UCSD-AML1 (cell line): ENCODE results near the gene FXN.
"Not testable (repeated sequence)": the region's sequence is repeated elsewhere in the genome, so short reads cannot be mapped to it uniquely, and the experiment has no call there.

Experiments used
- DNase-seq: peaks from one replicate; lab custom pipeline; 2025; ENCODE audit not compliant: unreplicated experiment; lab: John Stamatoyannopoulos, UW

The FXN gene

GRCh38 chr9:69065660-69066059 lies 30.1 kb downstream of the FXN start:
- DNase-seq, result no peak

GRCh38 chr9:69066955-69067354 lies 31.4 kb downstream of the FXN start:
- DNase-seq, result peak; percentile 94

GRCh38 chr9:69070201-69070600 lies 34.6 kb downstream of the FXN start:
- DNase-seq, result no peak

GRCh38 chr9:69071059-69071458 lies 35.5 kb downstream of the FXN start:
- DNase-seq, result no peak

- no peak for DNase-seq
Observed at GRCh38 chr9:69073103-69073502, 37.6 kb downstream of the FXN start.

- no peak for DNase-seq
Observed at GRCh38 chr9:69074801-69075200, 39.2 kb downstream of the FXN start.

- no peak for DNase-seq
Observed at GRCh38 chr9:69076550-69076949, 41.0 kb downstream of the FXN start.

GRCh38 chr9:69078069-69078468 lies 42.5 kb downstream of the FXN start:
- no peak for DNase-seq

GRCh38 chr9:69078581-69078980 lies 43.0 kb downstream of the FXN start:
- DNase-seq, result no peak

GRCh38 chr9:69079186-69079585 lies 43.6 kb downstream of the FXN start:
- DNase-seq, result no peak

- no peak for DNase-seq
Observed at GRCh38 chr9:69081261-69081660, 45.7 kb downstream of the FXN start.

- DNase-seq, result no peak
Observed at GRCh38 chr9:69083321-69083720, 47.8 kb downstream of the FXN start.

- no peak for DNase-seq
Observed at GRCh38 chr9:69085569-69086283, 50.2 kb downstream of the FXN start.

- DNase-seq, result no peak
Observed at GRCh38 chr9:69086312-69086711, 50.8 kb downstream of the FXN start.

GRCh38 chr9:69086769-69087168 lies 51.2 kb downstream of the FXN start:
- DNase-seq, result no peak

- DNase-seq, result no peak
Observed at GRCh38 chr9:69089082-69089481, 53.5 kb downstream of the FXN start.

- DNase-seq, result no peak
Observed at GRCh38 chr9:69089491-69089890, 53.9 kb downstream of the FXN start.

- DNase-seq, result no peak
Observed at GRCh38 chr9:69090140-69090750, 54.7 kb downstream of the FXN start.

GRCh38 chr9:69090946-69091345 lies 55.4 kb downstream of the FXN start:
- no peak for DNase-seq

- no peak for DNase-seq
Observed at GRCh38 chr9:69093471-69094103, 58.0 kb downstream of the FXN start.

- DNase-seq, result not testable (repeated sequence)
Observed at GRCh38 chr9:69094361-69095135, 59.0 kb downstream of the FXN start.

- no peak for DNase-seq
Observed at GRCh38 chr9:69097064-69097463, 61.5 kb downstream of the FXN start.
